H9 (cell line): ENCODE data around the gene SEC22A. TPM values are rescaled to one million over a fixed set of nuclear protein-coding genes. Genes with fewer than 3 reads are reported as not detected.

ENCODE experiments used
- DNase-seq: peaks from one replicate; pipeline ENCODE4 v3.0.0-alpha.2; 2017
- H2AFZ ChIP-seq: one replicate; pipeline ENCODE4 v1.6.1; 2013; ENCODE audit warnings: mild to moderate bottlenecking, low read length, control low read depth, moderate library complexity
- H2AK5ac ChIP-seq: 2 replicates; pipeline ENCODE4 v1.6.1; 2013; ENCODE audit warnings: low read length, control low read depth, mixed read lengths; ENCODE audit not compliant: insufficient read length
- H2BK120ac ChIP-seq: one replicate; pipeline ENCODE4 v1.6.1; 2013; ENCODE audit warnings: low read depth, mild to moderate bottlenecking, low read length, control low read depth, inconsistent platforms; ENCODE audit not compliant: poor library complexity, severe bottlenecking
- H2BK12ac ChIP-seq: 2 replicates; pipeline ENCODE4 v1.6.1; 2013; ENCODE audit warnings: low read length, control low read depth, mixed read lengths, low read depth; ENCODE audit not compliant: insufficient read length
- H2BK15ac ChIP-seq: 2 replicates; pipeline ENCODE4 v1.6.1; 2013; ENCODE audit warnings: low read depth, low read length, control low read depth
- H2BK20ac ChIP-seq: one replicate; pipeline ENCODE4 v1.6.1; 2013; ENCODE audit warnings: low read depth, mild to moderate bottlenecking, low read length, control low read depth, inconsistent platforms; ENCODE audit not compliant: poor library complexity, severe bottlenecking
- H2BK5ac ChIP-seq: 2 replicates; pipeline ENCODE4 v1.6.1; 2013; ENCODE audit warnings: low read length, control low read depth, mixed read lengths; ENCODE audit not compliant: insufficient read length
- H3K14ac ChIP-seq: 2 replicates; pipeline ENCODE4 v1.6.1; 2013; ENCODE audit warnings: low read length, control low read depth; ENCODE audit not compliant: insufficient read depth
- H3K18ac ChIP-seq: 2 replicates; pipeline ENCODE4 v1.6.1; 2013; ENCODE audit warnings: low read depth, mild to moderate bottlenecking, mixed read lengths, low read length, control low read depth; ENCODE audit not compliant: insufficient read length
- H3K23ac ChIP-seq: 2 replicates; pipeline ENCODE4 v1.6.1; 2013; ENCODE audit warnings: low read length, control low read depth, mixed read lengths, low read depth; ENCODE audit not compliant: insufficient read length
- H3K23me2 ChIP-seq: 2 replicates; pipeline ENCODE4 v1.6.1; 2013; ENCODE audit warnings: low read depth, mild to moderate bottlenecking, mixed read lengths, low read length, control low read depth; ENCODE audit not compliant: insufficient read length, poor library complexity, severe bottlenecking
- H3K27ac ChIP-seq: 2 replicates; pipeline ENCODE4 v1.5.1; 2013; ENCODE audit warnings: low read length, control low read depth, mixed read lengths, low read depth; ENCODE audit not compliant: insufficient read length
- H3K27me3 ChIP-seq: 2 replicates; pipeline ENCODE4 v1.6.1; 2013; ENCODE audit warnings: low read length, control low read depth, inconsistent platforms; ENCODE audit not compliant: insufficient read depth
- H3K4ac ChIP-seq: 2 replicates; pipeline ENCODE4 v1.6.1; 2013; ENCODE audit warnings: low read depth, mild to moderate bottlenecking, control low read depth, inconsistent platforms, low read length, moderate library complexity
- H3K4me1 ChIP-seq: 2 replicates; pipeline ENCODE4 v1.6.1; 2013; ENCODE audit warnings: low read length, control low read depth, inconsistent platforms; ENCODE audit not compliant: insufficient read depth
- H3K4me2 ChIP-seq: 2 replicates; pipeline ENCODE4 v1.6.1; 2013; ENCODE audit warnings: low read length, control low read depth, mixed read lengths; ENCODE audit not compliant: insufficient read length, insufficient read depth
- H3K56ac ChIP-seq: 2 replicates; pipeline ENCODE4 v1.6.1; 2013; ENCODE audit warnings: low read depth, mild to moderate bottlenecking, mixed read lengths, low read length, control low read depth; ENCODE audit not compliant: insufficient read length
- H3K79me1 ChIP-seq: 2 replicates; pipeline ENCODE4 v1.6.1; 2013; ENCODE audit warnings: low read depth, mild to moderate bottlenecking, moderate library complexity, low read length, control low read depth, inconsistent platforms; ENCODE audit not compliant: insufficient read depth, poor library complexity, severe bottlenecking
- H3K79me2 ChIP-seq: 2 replicates; pipeline ENCODE4 v1.6.1; 2013; ENCODE audit warnings: low read length, control low read depth, inconsistent platforms; ENCODE audit not compliant: insufficient read depth
- H3K9ac ChIP-seq: 2 replicates; pipeline ENCODE4 v1.6.1; 2013; ENCODE audit warnings: low read length, control low read depth, mixed read lengths; ENCODE audit not compliant: insufficient read length; ENCODE audit errors: extremely low read depth
- H3K9me3 ChIP-seq: one replicate; pipeline ENCODE4 v1.6.1; 2013; ENCODE audit warnings: low read depth, low read length, inconsistent platforms; ENCODE audit not compliant: control insufficient read depth
- H3T11ph ChIP-seq: one replicate; pipeline ENCODE4 v1.6.1; 2013; ENCODE audit warnings: mild to moderate bottlenecking, low read length, control low read depth, inconsistent platforms
- H4K20me1 ChIP-seq: one replicate; pipeline ENCODE4 v1.6.1; 2013; ENCODE audit not compliant: control insufficient read depth, insufficient read length, insufficient read depth
- H4K5ac ChIP-seq: 2 replicates; pipeline ENCODE4 v1.6.1; 2013; ENCODE audit warnings: low read depth, mild to moderate bottlenecking, mixed read lengths, low read length, control low read depth; ENCODE audit not compliant: insufficient read length
- H4K8ac ChIP-seq: replicated peaks from 2 replicates; pipeline ENCODE4 v1.6.1; 2013; ENCODE audit warnings: low read length, control low read depth, mixed read lengths, low read depth; ENCODE audit not compliant: insufficient read length
- H4K91ac ChIP-seq: 2 replicates; pipeline ENCODE4 v1.6.1; 2013; ENCODE audit warnings: low read depth, mild to moderate bottlenecking, moderate library complexity, mixed read lengths, low read length, control low read depth; ENCODE audit not compliant: insufficient read length
- H3K27ac Mint-ChIP-seq, 3 experiments: 2 replicates in 2 of 3; 3 replicates in 1 of 3; pipeline ENCODE4 v1.8.0; 2020 to 2021; ENCODE audit warnings: mixed read lengths in 3 of 3, mild to moderate bottlenecking in 1 of 3, moderate library complexity in 1 of 3
- H3K27me3 Mint-ChIP-seq: 2 replicates; pipeline ENCODE4 v1.8.0; 2021; ENCODE audit warnings: low read depth, mild to moderate bottlenecking, moderate library complexity, mixed read lengths
- H3K36me3 Mint-ChIP-seq, 3 experiments: 2 replicates in 2 of 3; 3 replicates in 1 of 3; pipeline ENCODE4 v1.8.0; 2020 to 2021; ENCODE audit warnings: low read depth in 3 of 3, mixed read lengths in 3 of 3; ENCODE audit not compliant: insufficient read depth in 1 of 3
- H3K4me1 Mint-ChIP-seq, 2 experiments: 2 replicates each; pipeline ENCODE4 v1.8.0; 2020; ENCODE audit warnings: mixed read lengths in 2 of 2
- H3K4me3 Mint-ChIP-seq, 2 experiments: 2 replicates in 1 of 2; 3 replicates in 1 of 2; pipeline ENCODE4 v1.8.0; 2020 to 2021; ENCODE audit warnings: mild to moderate bottlenecking in 2 of 2, mixed read lengths in 2 of 2, moderate library complexity in 1 of 2
- H3K9me3 Mint-ChIP-seq, 2 experiments: 2 replicates in 1 of 2; 3 replicates in 1 of 2; pipeline ENCODE4 v1.8.0; 2020; ENCODE audit warnings: mild to moderate bottlenecking in 2 of 2, mixed read lengths in 2 of 2, moderate library complexity in 1 of 2
- CTCF ChIP-seq: fragments of 200-600 bp; sonication (generic); conservative IDR thresholded peaks from 3 replicates; pipeline ENCODE4 v1.8.0; 2021; ENCODE audit warnings: antibody characterized with exemption, mild to moderate bottlenecking
- WGBS: extraction: QIAGEN DNeasy Blood & Tissue Kit; methylation state at CpG from one replicate; pipeline ENCODE4 v1.1.7; 2013; ENCODE audit warnings: missing lambda C conversion rate, low lambda C conversion rate, mixed read lengths; ENCODE audit not compliant: insufficient read length; ENCODE audit errors: extremely low coverage; 5-methylcytosine and 5-hydroxymethylcytosine counted together
- total RNA-seq: library from RNA; stranded (reverse); gene quantifications from 2 replicates; pipeline ENCODE4 v1.2.1, GENCODE V29; 2021

Gene SEC22A
- total RNA-seq, 1 experiment from 2014 or later: 9.9 TPM

- no peak overlapping the region for H3K18ac ChIP-seq
- no peak overlapping the region for H2AK5ac ChIP-seq
- no peak overlapping the region for H4K5ac ChIP-seq
- no peaks in the 10 kb centered on the region for H3K9me3 ChIP-seq
- H4K91ac ChIP-seq: no peak overlapping the region
- no peaks in the 10 kb centered on the region for H3K27me3 ChIP-seq
- no peak overlapping the region for H2BK5ac ChIP-seq
- H3K23ac ChIP-seq: no peak overlapping the region
- no peak overlapping the region for H2BK20ac ChIP-seq
- H3K4me1 Mint-ChIP-seq: no peaks in the 10 kb centered on the region
- TF ChIP-seq CTCF: no peak
- H2BK12ac ChIP-seq: no peak overlapping the region
- no peak overlapping the region for H4K8ac ChIP-seq
- H3K4ac ChIP-seq: no peak overlapping the region
- no peak overlapping the region for H3K4me3 Mint-ChIP-seq
- H3K9me3 Mint-ChIP-seq: peaks cover 3 to 4% of the 10 kb centered on the region in 2 experiments; a peak in 4 of 5 replicates
- no peak overlapping the region for H2AFZ ChIP-seq
- whole genome bisulfite sequencing: no CpG with 5 or more reads among the region's 9 CpGs
- no peaks in the 10 kb centered on the region for H3K4me1 ChIP-seq
- no peaks in the 10 kb centered on the region for H3K79me1 ChIP-seq
- no peak overlapping the region for H2BK120ac ChIP-seq
- H3K56ac ChIP-seq: no peak overlapping the region
- H3K27me3 Mint-ChIP-seq: no peaks in the 10 kb centered on the region
- no peak overlapping the region for H3K27ac ChIP-seq
- H3K14ac ChIP-seq: no peak overlapping the region
- no peaks in the 10 kb centered on the region for H3K79me2 ChIP-seq
- no peak overlapping the region for H3T11ph ChIP-seq
- no peak overlapping the region for H3K4me2 ChIP-seq
- H4K20me1 ChIP-seq: no peaks in the 10 kb centered on the region
- H3K36me3 Mint-ChIP-seq: peaks cover 14 to 43% (median 22%) of the 10 kb centered on the region in 3 experiments
- no peak overlapping the region for H3K27ac Mint-ChIP-seq
- H3K9ac ChIP-seq: no peak overlapping the region
- DNase-seq: no peak
- H2BK15ac ChIP-seq: no peak overlapping the region
- H3K23me2 ChIP-seq: no peaks in the 10 kb centered on the region
These were observed 41.7 kb upstream of the SEC22A start for GRCh38 chr3:123159926-123160635.
